CD4-positive, alpha-beta memory T cell (primary cell): ENCODE measurements around the gene GSK3B. TPM values are rescaled to one million over a fixed set of nuclear protein-coding genes. Genes with fewer than 3 reads are reported as not detected.

Source experiments
- CTCF ChIA-PET: fragments of 350-600 bp; sonication (Branson Sonifier 250); formaldehyde crosslinking; loops from one replicate; lab custom pipeline; 2021; ENCODE audit warnings: inconsistent platforms; ENCODE audit not compliant: partially characterized antibody; lab: Charles Lee
- POLR2A ChIA-PET: fragments of 350-600 bp; sonication (Branson Sonifier 250); formaldehyde crosslinking; loops from one replicate; lab custom pipeline; 2021; ENCODE audit not compliant: partially characterized antibody; lab: Charles Lee
- DNase-seq, 5 donors: peaks; one replicate each; pipeline versions ENCODE4 v3.0.0 to v3.0.0-alpha.2; 2020 to 2022; ENCODE audit warnings: mixed read lengths in 1 of 5
- H3K27ac ChIP-seq: one replicate; pipeline ENCODE4 v1.7.0; 2013; ENCODE audit warnings: low read depth, low read length
- H3K27me3 ChIP-seq: 2 replicates; pipeline ENCODE4 v1.7.0; 2013; ENCODE audit warnings: mild to moderate bottlenecking, low read length, moderate library complexity; ENCODE audit not compliant: insufficient read depth
- H3K36me3 ChIP-seq: 2 replicates; pipeline ENCODE4 v1.7.0; 2013; ENCODE audit warnings: mild to moderate bottlenecking, low read length, moderate library complexity; ENCODE audit not compliant: insufficient read depth
- H3K4me1 ChIP-seq: 2 replicates; pipeline ENCODE4 v1.7.0; 2013; ENCODE audit warnings: mild to moderate bottlenecking, low read length, moderate library complexity; ENCODE audit not compliant: insufficient read depth
- H3K4me3 ChIP-seq, 2 donors: one replicate each; pipeline ENCODE4 v1.7.0; 2013; ENCODE audit warnings: low read length in 2 of 2, mild to moderate bottlenecking in 1 of 2
- H3K9me3 ChIP-seq, 2 donors: one replicate each; pipeline ENCODE4 v1.7.0; 2013; ENCODE audit warnings: low read length in 2 of 2, control low read depth in 1 of 2; ENCODE audit not compliant: control insufficient read depth in 1 of 2
- H3K27ac Mint-ChIP-seq, 7 donors: one replicate each; pipeline ENCODE4 v1.8.0; 2020 to 2021; ENCODE audit warnings: mixed read lengths in 7 of 7, mild to moderate bottlenecking in 6 of 7, inconsistent platforms in 3 of 7, moderate library complexity in 3 of 7
- H3K27me3 Mint-ChIP-seq, 2 donors: one replicate each; pipeline ENCODE4 v1.8.0; 2020 to 2021; ENCODE audit warnings: mixed read lengths in 2 of 2
- H3K36me3 Mint-ChIP-seq, 2 donors: one replicate each; pipeline ENCODE4 v1.8.0; 2020 to 2021; ENCODE audit warnings: mixed read lengths in 2 of 2, inconsistent platforms in 1 of 2, mild to moderate bottlenecking in 1 of 2
- H3K4me1 Mint-ChIP-seq, 4 donors: one replicate each; pipeline ENCODE4 v1.8.0; 2020 to 2021; ENCODE audit warnings: mixed read lengths in 4 of 4, mild to moderate bottlenecking in 1 of 4
- H3K4me3 Mint-ChIP-seq, 8 donors: one replicate each; pipeline ENCODE4 v1.8.0; 2020 to 2021; ENCODE audit warnings: mixed read lengths in 8 of 8, mild to moderate bottlenecking in 7 of 8, moderate library complexity in 6 of 8, inconsistent platforms in 3 of 8
- H3K9me3 Mint-ChIP-seq, 8 donors: one replicate each; pipeline ENCODE4 v1.8.0; 2020 to 2021; ENCODE audit warnings: mixed read lengths in 8 of 8, mild to moderate bottlenecking in 5 of 8, inconsistent platforms in 3 of 8, moderate library complexity in 1 of 8
- intact Hi-C: fragments of 100-400 bp; cut with micrococcal nuclease; formaldehyde crosslinking; loops from one replicate; pipeline ENCODE4 v1.15.1; 2023
- polyA plus RNA-seq, 2 donors: library from polyadenylated mRNA; unstranded; fragments of 300-500 nt; fragmentation: Illumina TruSeq; gene quantifications; one replicate each; pipeline ENCODE4 v1.2.3, GENCODE V29; 2021
- total RNA-seq, 2 experiments: library from RNA; stranded (reverse); gene quantifications; one replicate each; pipeline ENCODE4 v1.2.3, GENCODE V29; 2021

The GSK3B gene
- total and polyA plus RNA-seq, 4 experiments from 2014 or later = 10.4 to 35.0 (median 25.5) TPM

GRCh38 chr3:119786409-119786808 is 307.8 kb downstream of the GSK3B start:
- Mint-ChIP-seq H3K4me3 (no peak overlapping the region), H3K36me3 (no peaks in the 10 kb centered on the region), H3K4me1 (peaks cover 0 to 3% (median under 1%) of the 10 kb centered on the region in 4 donors), H3K27me3 (no peaks in the 10 kb centered on the region), H3K9me3 (peaks cover 0 to 2% (median 0%) of the 10 kb centered on the region in 8 donors), H3K27ac (no peak overlapping the region)
- H3K27ac ChIP-seq = no peak overlapping the region
- H3K36me3 ChIP-seq = no peaks in the 10 kb centered on the region
- H3K9me3 ChIP-seq = no peaks in the 10 kb centered on the region
- ChIA-PET POLR2A (no interaction called here), CTCF (no interaction called here)
- H3K4me1 ChIP-seq = no peaks in the 10 kb centered on the region
- DNase-seq = no peak
- H3K27me3 ChIP-seq = no peaks in the 10 kb centered on the region
- H3K4me3 ChIP-seq = no peak overlapping the region
- intact Hi-C loops = no loop called here

DNA sequence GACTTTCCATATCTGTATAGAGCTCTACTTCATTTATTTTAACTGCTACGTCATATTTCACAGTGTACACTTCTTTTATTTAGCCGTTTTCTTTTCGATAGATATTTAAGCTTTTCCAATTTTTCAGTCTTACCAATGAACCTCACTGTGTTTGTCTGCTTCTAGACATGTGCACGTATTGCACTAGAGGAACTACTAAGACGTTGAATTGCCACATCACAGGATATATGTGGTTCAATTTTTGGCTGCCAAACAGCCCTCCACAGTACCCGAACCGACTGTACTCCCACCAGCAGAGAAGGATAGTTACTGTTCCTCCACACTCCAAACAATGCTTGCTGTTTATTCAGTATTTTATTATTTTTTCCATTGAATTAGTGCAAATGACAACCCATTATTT is 310.4 kb downstream of the GSK3B start:
- H3K27ac Mint-ChIP-seq = no peak overlapping the region
- no peaks in the 10 kb centered on the region for H3K9me3 Mint-ChIP-seq
- intact Hi-C loops = no loop called here
- H3K4me3 Mint-ChIP-seq = no peak overlapping the region
- ChIA-PET CTCF (no interaction called here), POLR2A (no interaction called here)
- Histone ChIP-seq H3K4me3 (no peak overlapping the region), H3K36me3 (no peaks in the 10 kb centered on the region), H3K4me1 (no peaks in the 10 kb centered on the region), H3K27me3 (no peaks in the 10 kb centered on the region), H3K27ac (no peak overlapping the region), H3K9me3 (no peaks in the 10 kb centered on the region)
- no peaks in the 10 kb centered on the region for H3K36me3 Mint-ChIP-seq
- H3K4me1 Mint-ChIP-seq = peaks cover 0 to 8% (median 6%) of the 10 kb centered on the region in 4 donors
- DNase-seq = no peak
- H3K27me3 Mint-ChIP-seq = no peaks in the 10 kb centered on the region

- Histone ChIP-seq H3K27me3 (no peaks in the 10 kb centered on the region), H3K4me3 (no peak overlapping the region), H3K4me1 (no peaks in the 10 kb centered on the region), H3K27ac (no peak overlapping the region), H3K9me3 (no peaks in the 10 kb centered on the region), H3K36me3 (no peaks in the 10 kb centered on the region)
- CTCF ChIA-PET = no interaction called here
- Mint-ChIP-seq H3K27me3 (no peaks in the 10 kb centered on the region), H3K36me3 (no peaks in the 10 kb centered on the region), H3K4me3 (no peak overlapping the region), H3K9me3 (no peaks in the 10 kb centered on the region), H3K27ac (no peak overlapping the region), H3K4me1 (peaks cover 0 to 8% (median 6%) of the 10 kb centered on the region in 4 donors)
- no peak for DNase-seq
- POLR2A ChIA-PET = no interaction called here
- intact Hi-C loops = no loop called here
Measured at GRCh38 chr3:119783255-119783654, 311.0 kb downstream of the GSK3B start.

DNA sequence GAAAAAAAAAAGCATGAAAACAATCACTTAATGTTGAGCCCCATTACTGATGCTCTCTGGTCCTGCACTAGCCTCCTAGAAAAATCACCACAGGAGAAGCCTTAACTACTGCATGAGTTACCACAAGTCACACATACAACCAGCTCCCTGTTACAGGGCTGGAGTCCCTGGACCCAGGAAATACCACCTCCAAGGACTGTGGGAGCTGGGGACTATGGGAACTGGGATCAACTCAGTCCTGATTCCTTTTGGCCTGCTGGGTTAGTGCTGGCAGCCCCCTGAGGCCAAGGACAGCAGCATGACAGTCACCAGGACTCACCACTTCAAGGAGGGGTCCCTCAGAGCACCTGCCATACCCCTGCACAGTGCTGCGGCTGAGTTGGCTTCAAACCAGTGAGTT is 311.8 kb downstream of the GSK3B start:
- Histone ChIP-seq H3K27ac (no peak overlapping the region), H3K36me3 (no peaks in the 10 kb centered on the region), H3K4me3 (no peak overlapping the region), H3K4me1 (no peaks in the 10 kb centered on the region), H3K27me3 (no peaks in the 10 kb centered on the region), H3K9me3 (no peaks in the 10 kb centered on the region)
- H3K36me3 Mint-ChIP-seq = no peaks in the 10 kb centered on the region
- H3K4me3 Mint-ChIP-seq = no peak overlapping the region
- no peak for DNase-seq
- intact Hi-C loops = no loop called here
- H3K27me3 Mint-ChIP-seq = no peaks in the 10 kb centered on the region
- H3K4me1 Mint-ChIP-seq = peaks cover 0 to 8% (median 6%) of the 10 kb centered on the region in 4 donors
- CTCF ChIA-PET = interaction anchor here (0.7 kb wide), 1 partner anchor 748 kb away, joined by 3 read pairs; the partner anchor contains the start of gene IGSF11
- no peaks in the 10 kb centered on the region for H3K9me3 Mint-ChIP-seq
- H3K27ac Mint-ChIP-seq = no peak overlapping the region
- POLR2A ChIA-PET = no interaction called here

DNA sequence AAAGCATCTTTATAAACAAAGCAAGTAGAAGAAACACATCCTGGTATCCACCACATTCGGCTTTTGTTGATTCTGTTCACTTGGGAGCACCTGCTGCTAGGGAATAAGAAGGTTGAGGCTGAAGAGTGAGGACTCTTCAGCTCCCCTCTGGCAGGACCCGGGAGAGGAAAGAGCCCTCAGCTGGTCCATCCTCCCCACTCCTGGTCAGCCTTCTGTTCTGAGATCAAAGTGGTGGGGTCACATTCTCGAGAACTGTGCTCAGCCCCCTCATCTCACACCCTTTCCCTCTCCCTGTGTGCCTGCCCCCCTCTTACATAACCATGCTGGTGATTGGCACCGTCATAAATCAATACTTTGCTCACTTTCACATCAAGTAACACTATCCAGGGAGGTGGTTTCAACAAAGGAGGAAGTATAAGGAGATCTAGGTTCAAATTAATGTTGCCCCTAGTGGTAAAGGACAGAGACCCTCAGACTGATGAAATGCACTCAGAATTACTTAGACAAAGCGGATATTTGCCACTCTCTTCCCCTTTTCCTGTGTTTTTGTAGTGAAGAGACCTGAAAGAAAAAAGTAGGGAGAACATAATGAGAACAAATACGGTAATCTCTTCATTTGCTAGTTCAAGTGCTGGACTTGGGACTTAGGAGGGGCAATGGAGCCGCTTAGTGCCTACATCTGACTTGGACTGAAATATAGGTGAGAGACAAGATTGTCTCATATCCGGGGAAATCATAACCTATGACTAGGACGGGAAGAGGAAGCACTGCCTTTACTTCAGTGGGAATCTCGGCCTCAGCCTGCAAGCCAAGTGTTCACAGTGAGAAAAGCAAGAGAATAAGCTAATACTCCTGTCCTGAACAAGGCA is 312.7 kb downstream of the GSK3B start, which contains the start of gene NR1I2:
NR1I2 (plus strand) TSS at position 772 of the 869 bp plus-strand sequence.
- no peaks in the 10 kb centered on the region for H3K4me1 ChIP-seq
- intact Hi-C loops = no loop called here
- Mint-ChIP-seq H3K27ac (peak within 1 kb of the TSS in 1 of 7 donors; percentile 23), H3K4me1 (peaks cover 0 to 8% (median 6%) of the 10 kb centered on the region in 4 donors), H3K27me3 (no peaks in the 10 kb centered on the region), H3K9me3 (peaks cover 0 to 2% (median under 1%) of the 10 kb centered on the region in 8 donors), H3K36me3 (no peaks in the 10 kb centered on the region), H3K4me3 (peak within 1 kb of the TSS in 1 of 8 donors; percentile 43)
- no peaks in the 10 kb centered on the region for H3K36me3 ChIP-seq
- no peak for DNase-seq
- CTCF ChIA-PET = interaction anchor here (0.7 kb wide), 1 partner anchor 747 kb away, joined by 3 read pairs; the partner anchor contains the start of gene IGSF11
- POLR2A ChIA-PET = no interaction called here
- no peaks in the 10 kb centered on the region for H3K27me3 ChIP-seq
- H3K27ac ChIP-seq = no peak within 1 kb of the TSS
- no peak within 1 kb of the TSS for H3K4me3 ChIP-seq
- H3K9me3 ChIP-seq = no peaks in the 10 kb centered on the region

GRCh38 chr3:119779731-119780383 is 314.4 kb downstream of the GSK3B start:
- H3K36me3 ChIP-seq = no peaks in the 10 kb centered on the region

GRCh38 chr3:119778811-119779210 is 315.4 kb downstream of the GSK3B start:
- CTCF ChIA-PET = no interaction called here
- H3K27ac ChIP-seq = no peak overlapping the region
- intact Hi-C loops = no loop called here
- Mint-ChIP-seq H3K9me3 (peaks cover 3 to 16% (median 12%) of the 10 kb centered on the region in 8 donors), H3K4me1 (peaks cover 0 to 8% (median 6%) of the 10 kb centered on the region in 4 donors), H3K27me3 (no peaks in the 10 kb centered on the region), H3K27ac (no peak overlapping the region), H3K36me3 (no peaks in the 10 kb centered on the region), H3K4me3 (no peak overlapping the region)
- no peaks in the 10 kb centered on the region for H3K4me1 ChIP-seq
- no peaks in the 10 kb centered on the region for H3K9me3 ChIP-seq
- H3K4me3 ChIP-seq = no peak overlapping the region
- H3K27me3 ChIP-seq = no peaks in the 10 kb centered on the region
- DNase-seq = no peak
- POLR2A ChIA-PET = no interaction called here
- H3K36me3 ChIP-seq = no peaks in the 10 kb centered on the region

More at GRCh38 chr3:119779731-119780383, 314.4 kb downstream of the GSK3B start:
- ChIA-PET POLR2A (no interaction called here), CTCF (interaction anchor here (1.3 kb wide), 1 partner anchor 31 kb away, joined by 3 read pairs; no protein-coding TSS in a partner anchor)
- Mint-ChIP-seq H3K9me3 (peaks cover 1 to 14% (median 11%) of the 10 kb centered on the region in 8 donors), H3K36me3 (no peaks in the 10 kb centered on the region), H3K4me3 (no peak overlapping the region), H3K27ac (peak overlapping the region in 5 of 7 donors; percentile 1 to 85 (median 30)), H3K27me3 (no peaks in the 10 kb centered on the region), H3K4me1 (peaks cover 0 to 8% (median 6%) of the 10 kb centered on the region in 4 donors)
- Histone ChIP-seq H3K27ac (no peak overlapping the region), H3K27me3 (no peaks in the 10 kb centered on the region), H3K9me3 (no peaks in the 10 kb centered on the region), H3K4me1 (no peaks in the 10 kb centered on the region), H3K4me3 (no peak overlapping the region)
- intact Hi-C loops = no loop called here
- no peak for DNase-seq
